Transverse colon (tissue), 4 donors: ENCODE measurements around the gene KIF4B. TPM values are rescaled to one million over a fixed set of nuclear protein-coding genes. Genes with fewer than 3 reads are reported as not detected.
"Not testable (repeated sequence)": the region's sequence is repeated elsewhere in the genome, so short reads cannot be mapped to it uniquely, and the experiment has no call there.

Source experiments
- DNase-seq: peaks from one replicate; pipeline ENCODE4 v3.0.0-alpha.2; 2019
- H3K27ac ChIP-seq, 4 donors: fragments of 200-600 bp; sonication (generic); 2 replicates each; pipeline ENCODE4 v1.5.1; 2016 to 2018; ENCODE audit warnings: inconsistent platforms in 4 of 4
- H3K27me3 ChIP-seq: fragments of 200-600 bp; sonication (generic); 2 replicates; pipeline ENCODE4 v1.5.1; 2017; ENCODE audit warnings: inconsistent platforms
- H3K36me3 ChIP-seq, 4 donors: fragments of 200-600 bp; sonication (generic); 2 replicates each; pipeline ENCODE4 v1.5.1; 2017 to 2019; ENCODE audit warnings: inconsistent platforms in 4 of 4
- H3K4me1 ChIP-seq, 4 donors: fragments of 200-600 bp; sonication (generic); 2 replicates each; pipeline ENCODE4 v1.5.1; 2017 to 2020; ENCODE audit warnings: inconsistent platforms in 4 of 4
- H3K4me3 ChIP-seq, 4 donors: fragments of 200-600 bp; sonication (generic); 1 replicate in 1 of 4; 2 replicates in 3 of 4; pipeline versions ENCODE4 v1.5.1 to v1.6.1; 2017 to 2019; ENCODE audit warnings: inconsistent platforms in 4 of 4
- H3K9me3 ChIP-seq, 2 donors: fragments of 200-600 bp; sonication (generic); 2 replicates each; pipeline ENCODE4 v1.5.1; 2017 to 2019; ENCODE audit warnings: inconsistent platforms in 2 of 2
- CTCF ChIP-seq, 5 experiments: fragments of 200-600 bp in 3 of 5; fragments of 450-650 bp in 2 of 5; sonication (generic) in 3 of 5; IDR thresholded peaks; 1 replicate in 2 of 5; 2 replicates in 3 of 5; pipeline ENCODE4 v1.5.1; 2016 to 2017; ENCODE audit warnings: antibody characterized with exemption in 5 of 5, inconsistent platforms in 3 of 5, mild to moderate bottlenecking in 2 of 5, moderate library complexity in 1 of 5
- EP300 ChIP-seq: sonication (generic); formaldehyde crosslinking; IDR thresholded peaks from one replicate; pipeline ENCODE4 v1.6.1; 2017; ENCODE audit warnings: antibody characterized with exemption, low read depth
- POLR2A ChIP-seq: fragments of 450-650 bp; IDR thresholded peaks from one replicate; pipeline ENCODE4 v1.6.1; 2016; ENCODE audit warnings: antibody characterized with exemption, mild to moderate bottlenecking, moderate library complexity
- POLR2AphosphoS5 ChIP-seq, 3 donors: sonication (generic); formaldehyde crosslinking; IDR thresholded peaks; one replicate each; pipeline ENCODE4 v1.6.1; 2016; ENCODE audit warnings: antibody characterized with exemption in 3 of 3
- WGBS, 2 donors: methylation state at CpG; one replicate each; pipeline ENCODE4 v1.1.5; 2018; ENCODE audit warnings: low coverage in 1 of 2; 5-methylcytosine and 5-hydroxymethylcytosine counted together
- in situ Hi-C, 4 donors: fragments of 200-750 bp; cut with MboI; loops; one replicate each; pipeline versions ENCODE4 v1.15.0 to v1.15.1; 2017; ENCODE audit warnings: low sequenced_read_pairs in 3 of 4, low pct_ligation_motif_present in 1 of 4, low pct_unique_long_range_greater_than_20kb in 1 of 4
- intact Hi-C: fragments of 100-400 bp; cut with DNase I; formaldehyde crosslinking; loops from one replicate; pipeline ENCODE4 v1.15.1; 2023; ENCODE audit warnings: low total_unique reads
- total RNA-seq, 4 donors: library from RNA; depleted of rRNA; stranded (reverse); fragments of >200 nt; gene quantifications; one replicate each; pipeline ENCODE4 v1.1.0, GENCODE V29; 2016

The KIF4B gene
- total RNA-seq, 4 donors from 2014 or later, result not detected

GRCh38 chr5:154977409-154977808, 36.1 kb upstream of the KIF4B start:
- Histone ChIP-seq H3K27ac (no peak overlapping the region), H3K4me1 (no peaks in the 10 kb centered on the region), H3K9me3 (no peaks in the 10 kb centered on the region), H3K36me3 (no peaks in the 10 kb centered on the region), H3K27me3 (no peaks in the 10 kb centered on the region), H3K4me3 (no peak overlapping the region)
- TF ChIP-seq EP300, result no peak
- no peak for TF ChIP-seq POLR2AphosphoS5 (IDR thresholded peaks at IDR 0.05)
- no peak for TF ChIP-seq POLR2A
- TF ChIP-seq CTCF (IDR thresholded peaks at IDR 0.05), result no peak
- no peak for DNase-seq
- WGBS, 2 donors, result 63 to 78% methylated on average over 1 of the region's 1 CpG
- in situ Hi-C loops (no loop called here), intact Hi-C loops (no loop called here)

GRCh38 chr5:154978294-154978693, 35.3 kb upstream of the KIF4B start:
- H3K27me3 ChIP-seq, H3K9me3 ChIP-seq, H3K36me3 ChIP-seq, in situ Hi-C loops, intact Hi-C loops, H3K4me1 ChIP-seq, H3K4me3 ChIP-seq, DNase-seq, H3K27ac ChIP-seq: not testable (repeated sequence)
- 84 to 93% methylated on average over 2 of the region's 2 CpGs for WGBS, 2 donors

DNA sequence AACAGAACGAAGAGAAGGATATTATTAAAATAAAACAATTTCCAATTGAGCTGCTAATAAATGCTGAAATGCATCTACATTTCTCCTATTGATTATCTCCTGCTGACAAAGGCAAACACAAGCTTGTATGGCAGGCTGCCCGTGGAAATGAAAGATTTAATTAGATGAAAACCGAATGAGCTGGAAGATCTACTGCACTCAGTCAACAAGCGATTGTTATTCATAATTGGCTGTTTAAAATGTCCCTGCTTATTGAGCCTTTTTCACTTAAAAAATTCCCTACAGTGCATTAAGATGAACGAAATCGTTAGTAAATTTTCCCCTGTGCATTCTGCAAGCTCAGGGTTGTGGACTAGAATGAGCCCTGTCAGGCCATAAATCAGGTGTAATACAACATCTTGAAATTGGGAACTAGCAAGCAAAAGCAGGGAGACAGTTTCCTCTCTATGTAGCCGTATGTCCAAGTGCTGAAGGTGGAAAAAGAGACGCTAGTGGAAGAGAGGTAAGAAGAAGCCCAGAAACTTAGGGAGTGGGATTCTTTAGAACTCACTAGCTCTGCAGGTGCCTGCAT, 28.5 kb upstream of the KIF4B start:
- Histone ChIP-seq H3K9me3 (no peaks in the 10 kb centered on the region), H3K27ac (no peak overlapping the region), H3K36me3 (no peaks in the 10 kb centered on the region), H3K27me3 (no peaks in the 10 kb centered on the region), H3K4me3 (no peak overlapping the region), H3K4me1 (no peaks in the 10 kb centered on the region)
- DNase-seq, result no peak
- in situ Hi-C loops, result no loop called here
- WGBS, 2 donors, result 57 to 64% methylated on average over 8 of the region's 8 CpGs
- TF ChIP-seq POLR2AphosphoS5 (IDR thresholded peaks at IDR 0.05) (no peak), POLR2A (no peak), CTCF (IDR thresholded peaks at IDR 0.05) (no peak), EP300 (no peak)
- intact Hi-C loops, result no loop called here

DNA sequence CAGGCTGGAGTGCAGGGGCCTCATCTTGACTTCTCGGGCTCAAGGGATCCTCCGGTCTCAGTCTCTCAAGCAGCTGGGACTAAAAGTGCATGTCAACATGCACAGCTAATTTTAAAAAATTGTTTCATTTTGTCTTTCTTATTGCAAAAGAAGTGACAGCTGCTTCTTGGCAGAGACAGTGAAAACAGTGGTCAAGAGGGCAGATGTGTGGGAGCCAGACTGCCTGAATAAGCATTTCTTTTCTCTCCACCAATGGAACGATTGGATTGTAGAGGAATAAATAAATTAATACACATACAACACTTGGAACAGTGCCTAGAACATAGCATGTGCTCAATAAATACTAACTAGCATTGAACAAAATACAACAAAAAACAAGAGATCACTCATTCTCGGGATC, 27.4 kb upstream of the KIF4B start:
- no peak for TF ChIP-seq POLR2AphosphoS5 (IDR thresholded peaks at IDR 0.05)
- TF ChIP-seq CTCF (IDR thresholded peaks at IDR 0.05), result no peak
- no peak for TF ChIP-seq EP300
- no peak for TF ChIP-seq POLR2A
- no peaks in the 10 kb centered on the region for H3K27me3 ChIP-seq
- H3K4me1 ChIP-seq, result no peaks in the 10 kb centered on the region
- H3K27ac ChIP-seq, result no peak overlapping the region
- H3K36me3 ChIP-seq, result no peaks in the 10 kb centered on the region
- no peaks in the 10 kb centered on the region for H3K9me3 ChIP-seq
- in situ Hi-C loops, result no loop called here
- no peak for DNase-seq
- WGBS, 2 donors, result 53 to 66% methylated on average over 3 to 4 of the region's 4 CpGs
- no peak overlapping the region for H3K4me3 ChIP-seq
- intact Hi-C loops, result no loop called here

DNA sequence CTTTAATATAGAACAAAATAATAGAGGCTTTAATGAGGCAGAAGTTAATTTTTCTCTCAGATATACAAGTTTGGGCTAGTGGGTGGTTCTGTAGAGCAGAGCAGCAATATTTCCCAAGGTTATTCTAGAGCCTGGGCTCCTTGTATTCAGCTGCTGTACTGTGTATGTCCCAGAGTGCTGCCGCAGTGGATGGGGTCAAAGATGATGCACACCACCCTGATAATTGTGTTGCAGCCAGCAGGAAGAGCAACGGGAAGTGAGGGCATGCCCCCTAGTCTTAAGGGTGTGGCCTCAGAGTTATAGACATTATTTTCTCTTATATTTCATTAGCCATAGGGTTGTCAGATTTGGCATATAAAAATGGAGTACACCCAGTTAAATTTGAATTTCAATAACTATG, 23.9 kb upstream of the KIF4B start:
- in situ Hi-C loops (no loop called here), intact Hi-C loops (no loop called here)
- H3K9me3 ChIP-seq, result no peaks in the 10 kb centered on the region
- H3K36me3 ChIP-seq, result no peaks in the 10 kb centered on the region
- H3K27me3 ChIP-seq, result no peaks in the 10 kb centered on the region
- no peak overlapping the region for H3K27ac ChIP-seq
- WGBS, 2 donors, result 43% methylated on average over 2 of the region's 2 CpGs; no CpG with 5 or more reads in 1 of the 2 donors
- no peaks in the 10 kb centered on the region for H3K4me1 ChIP-seq
- DNase-seq, result no peak
- no peak for TF ChIP-seq EP300
- TF ChIP-seq POLR2A, result no peak
- no peak for TF ChIP-seq CTCF (IDR thresholded peaks at IDR 0.05)
- H3K4me3 ChIP-seq, result no peak overlapping the region
